Natural killer cell (primary cell): Measurements from ENCODE around the gene TLK1. TPM values are rescaled to one million over a fixed set of nuclear protein-coding genes. Genes with fewer than 3 reads are reported as not detected.
A peak's percentile ranks its signal among the peaks of the same experiment; 100 is the strongest.

Experiments
- ATAC-seq, 3 donors: fragments of 150-1000 bp in 2 of 3; fragments of 200-7000 bp in 1 of 3; cut with Tn5 transposase; 1 replicate in 1 of 3; 2 replicates in 2 of 3; pipeline ENCODE4 v1.10.0; 2021; ENCODE audit warnings: mild to moderate bottlenecking in 2 of 3, moderate library complexity in 2 of 3
- DNase-seq, 2 donors: peaks; one replicate each; pipeline versions ENCODE4 v3.0.0 to v3.0.0-alpha.2; 2013 to 2021; ENCODE audit warnings: mixed read lengths in 1 of 2
- H3K27ac ChIP-seq: one replicate; pipeline ENCODE4 v1.5.1; 2013; ENCODE audit warnings: mild to moderate bottlenecking, low read length
- H3K27me3 ChIP-seq: one replicate; pipeline ENCODE4 v1.6.1; 2013; ENCODE audit warnings: low read length; ENCODE audit not compliant: control insufficient read depth, insufficient read depth
- H3K36me3 ChIP-seq: one replicate; pipeline ENCODE4 v1.6.1; 2013; ENCODE audit warnings: low read length; ENCODE audit not compliant: control insufficient read depth, insufficient read depth
- H3K4me1 ChIP-seq: one replicate; pipeline ENCODE4 v1.6.1; 2013; ENCODE audit warnings: low read length; ENCODE audit not compliant: control insufficient read depth, insufficient read depth
- H3K4me3 ChIP-seq: one replicate; pipeline ENCODE4 v1.5.1; 2013; ENCODE audit warnings: low read length
- H3K9me3 ChIP-seq: one replicate; pipeline ENCODE4 v1.6.1; 2013; ENCODE audit warnings: low read length; ENCODE audit not compliant: control insufficient read depth, insufficient read depth
- H3K27ac Mint-ChIP-seq, 2 donors: one replicate each; pipeline ENCODE4 v1.8.0; 2022; ENCODE audit warnings: mild to moderate bottlenecking in 2 of 2, mixed read lengths in 2 of 2, moderate library complexity in 1 of 2
- H3K27me3 Mint-ChIP-seq, 2 donors: one replicate each; pipeline ENCODE4 v1.8.0; 2022; ENCODE audit warnings: low read depth in 2 of 2, mixed read lengths in 2 of 2
- H3K36me3 Mint-ChIP-seq: one replicate; pipeline ENCODE4 v1.8.0; 2022; ENCODE audit warnings: mixed read lengths
- H3K4me1 Mint-ChIP-seq, 2 donors: one replicate each; pipeline ENCODE4 v1.8.0; 2022; ENCODE audit warnings: mixed read lengths in 2 of 2
- H3K4me3 Mint-ChIP-seq: one replicate; pipeline ENCODE4 v1.8.0; 2022; ENCODE audit warnings: mild to moderate bottlenecking, moderate library complexity, mixed read lengths
- H3K9me3 Mint-ChIP-seq, 2 donors: one replicate each; pipeline ENCODE4 v1.8.0; 2022; ENCODE audit warnings: mixed read lengths in 2 of 2
- WGBS: methylation state at CpG from one replicate; pipeline ENCODE4 v1.1.7; 2013; ENCODE audit warnings: missing lambda C conversion rate; ENCODE audit not compliant: insufficient coverage; 5-methylcytosine and 5-hydroxymethylcytosine counted together
- intact Hi-C: fragments of 100-400 bp; cut with micrococcal nuclease; formaldehyde crosslinking; loops from one replicate; pipeline ENCODE4 v1.14.2; 2022
- total RNA-seq, 4 donors: library from RNA; stranded (reverse); fragments of 120-200 nt in 1 of 4; gene quantifications; one replicate each; pipeline versions ENCODE4 v1.2.3 to v1.2.4, GENCODE V29; 2013 to 2022
- TF ChIP-seq, protein P1 (sequence below): fragments of 200-600 bp; IDR thresholded peaks from one replicate; pipeline ENCODE4 v1.8.0; 2022; ENCODE audit warnings: antibody characterized with exemption

Gene TLK1
- total RNA-seq, 3 donors from 2014 or later (not counting 1 experiment from before 2014, with no cell fraction given): 90.9 to 101 (median 91.2) TPM

- H3K4me3 Mint-ChIP-seq: peak overlapping the region; percentile 98
- intact Hi-C loops: loop anchor here (1.0 to 10.0 kb wide), 3 partner anchors 186 to 255 kb away; partner anchors contain the start of gene GORASP2
- Histone ChIP-seq H3K4me1 (peaks cover 3% of the 10 kb centered on the region), H3K9me3 (no peaks in the 10 kb centered on the region), H3K27ac (peak overlapping the region; percentile 90), H3K27me3 (no peaks in the 10 kb centered on the region), H3K36me3 (no peaks in the 10 kb centered on the region), H3K4me3 (peak overlapping the region; percentile 74)
- no peaks in the 10 kb centered on the region for H3K36me3 Mint-ChIP-seq
- DNase-seq (peak; percentile 47 to 86), ATAC-seq (peak; percentile 28 to 46 (median 33))
- WGBS: under 1% methylated on average over 38 of the region's 38 CpGs
- H3K9me3 Mint-ChIP-seq: no peaks in the 10 kb centered on the region
- TF ChIP-seq, protein P1, sequence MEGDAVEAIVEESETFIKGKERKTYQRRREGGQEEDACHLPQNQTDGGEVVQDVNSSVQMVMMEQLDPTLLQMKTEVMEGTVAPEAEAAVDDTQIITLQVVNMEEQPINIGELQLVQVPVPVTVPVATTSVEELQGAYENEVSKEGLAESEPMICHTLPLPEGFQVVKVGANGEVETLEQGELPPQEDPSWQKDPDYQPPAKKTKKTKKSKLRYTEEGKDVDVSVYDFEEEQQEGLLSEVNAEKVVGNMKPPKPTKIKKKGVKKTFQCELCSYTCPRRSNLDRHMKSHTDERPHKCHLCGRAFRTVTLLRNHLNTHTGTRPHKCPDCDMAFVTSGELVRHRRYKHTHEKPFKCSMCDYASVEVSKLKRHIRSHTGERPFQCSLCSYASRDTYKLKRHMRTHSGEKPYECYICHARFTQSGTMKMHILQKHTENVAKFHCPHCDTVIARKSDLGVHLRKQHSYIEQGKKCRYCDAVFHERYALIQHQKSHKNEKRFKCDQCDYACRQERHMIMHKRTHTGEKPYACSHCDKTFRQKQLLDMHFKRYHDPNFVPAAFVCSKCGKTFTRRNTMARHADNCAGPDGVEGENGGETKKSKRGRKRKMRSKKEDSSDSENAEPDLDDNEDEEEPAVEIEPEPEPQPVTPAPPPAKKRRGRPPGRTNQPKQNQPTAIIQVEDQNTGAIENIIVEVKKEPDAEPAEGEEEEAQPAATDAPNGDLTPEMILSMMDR: peak; percentile 50
- peaks cover 48 to 50% of the 10 kb centered on the region in 2 donors for H3K4me1 Mint-ChIP-seq
- peak overlapping the region; percentile 87 to 96 for H3K27ac Mint-ChIP-seq
- H3K27me3 Mint-ChIP-seq: no peaks in the 10 kb centered on the region
These were observed 1.1 kb downstream of the TLK1 start for GRCh38 chr2:171159372-171160118.

DNA sequence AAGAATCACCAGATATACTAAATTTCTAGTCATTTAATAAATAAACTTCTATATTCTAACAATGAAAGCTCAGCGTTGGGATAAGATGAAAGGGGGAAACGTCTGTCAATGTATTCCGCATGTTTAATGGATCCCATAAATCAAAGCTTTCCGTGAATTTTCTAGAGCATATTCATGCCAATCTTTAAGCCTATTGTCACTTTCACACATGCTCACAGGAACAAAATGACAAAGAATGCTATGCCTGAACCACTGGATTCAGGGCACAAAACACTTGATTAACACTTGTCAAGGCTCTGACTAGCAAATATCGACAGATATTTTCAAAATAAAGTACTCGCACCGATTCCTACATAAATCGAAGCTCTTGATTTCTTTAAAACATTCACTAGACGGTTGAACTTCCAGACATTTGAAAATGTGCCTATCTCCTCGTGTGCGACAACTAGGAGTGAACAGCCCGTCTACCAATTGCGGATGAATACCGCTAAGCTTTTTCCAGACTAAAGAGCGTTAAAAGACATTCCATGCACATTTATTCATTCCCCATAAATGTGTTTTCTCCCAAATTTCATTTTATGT is 1.8 kb downstream of the TLK1 start:
- Histone ChIP-seq H3K4me3 (peak overlapping the region; percentile 74), H3K27me3 (no peaks in the 10 kb centered on the region), H3K9me3 (no peaks in the 10 kb centered on the region), H3K4me1 (peaks cover 3% of the 10 kb centered on the region), H3K27ac (peak overlapping the region; percentile 90), H3K36me3 (no peaks in the 10 kb centered on the region)
- Mint-ChIP-seq H3K27ac (peak overlapping the region; percentile 87 to 96), H3K27me3 (no peaks in the 10 kb centered on the region), H3K4me1 (peaks cover 48 to 55% of the 10 kb centered on the region in 2 donors), H3K9me3 (no peaks in the 10 kb centered on the region), H3K4me3 (peak overlapping the region; percentile 98), H3K36me3 (no peaks in the 10 kb centered on the region)
- WGBS: 14% methylated on average over 15 of the region's 15 CpGs
- no peak for DNase-seq
- intact Hi-C loops: loop anchor here (1.0 to 10.0 kb wide), 3 partner anchors 186 to 256 kb away; partner anchors contain the start of gene GORASP2
- no peak for ATAC-seq
- TF ChIP-seq, protein P1: no peak

DNA sequence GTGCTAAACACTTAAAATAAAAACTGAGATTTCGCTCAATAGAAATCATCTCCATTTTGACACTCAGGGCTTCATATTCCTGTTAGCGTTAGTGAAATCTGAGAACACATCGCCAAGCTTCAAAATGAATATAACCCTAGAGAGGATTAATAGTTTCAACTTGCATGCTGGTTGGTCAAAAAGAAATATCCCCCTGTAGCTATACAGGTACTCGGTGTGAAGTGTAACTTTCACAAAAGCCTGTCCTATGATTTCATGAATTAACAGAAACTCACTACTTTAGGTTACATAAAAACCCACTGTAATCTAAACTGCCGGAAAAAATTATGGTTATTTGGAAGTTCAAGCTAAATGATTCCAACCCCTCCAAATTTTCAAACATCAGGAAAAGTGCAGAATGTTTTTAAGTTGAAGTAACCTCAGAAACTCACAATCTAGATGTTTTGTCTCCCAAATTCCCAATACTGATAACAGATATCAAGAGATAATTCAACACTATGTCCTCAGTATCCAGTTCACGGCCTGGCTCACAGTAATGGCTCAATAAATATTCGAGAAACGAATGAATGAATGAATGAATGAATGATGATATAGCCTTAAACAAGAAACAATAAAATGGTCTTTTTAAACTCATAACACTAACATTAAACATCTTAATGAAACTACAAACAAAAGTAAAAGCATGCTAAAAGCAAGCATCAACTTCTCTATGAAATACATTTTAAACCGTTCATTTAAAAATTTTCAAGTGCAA is 2.5 kb downstream of the TLK1 start:
- Mint-ChIP-seq H3K4me3 (peak overlapping the region; percentile 98), H3K27me3 (no peaks in the 10 kb centered on the region), H3K27ac (peak overlapping the region in 1 of 2 donors; percentile 87), H3K4me1 (peaks cover 50 to 56% of the 10 kb centered on the region in 2 donors), H3K9me3 (no peaks in the 10 kb centered on the region), H3K36me3 (no peaks in the 10 kb centered on the region)
- Histone ChIP-seq H3K4me1 (peaks cover 3% of the 10 kb centered on the region), H3K36me3 (no peaks in the 10 kb centered on the region), H3K4me3 (no peak overlapping the region), H3K9me3 (no peaks in the 10 kb centered on the region), H3K27me3 (no peaks in the 10 kb centered on the region), H3K27ac (no peak overlapping the region)
- intact Hi-C loops: loop anchor here (2.0 to 10.0 kb wide), 2 partner anchors 229 to 257 kb away; partner anchors contain the start of gene GORASP2
- TF ChIP-seq, protein P1: no peak
- 95% methylated on average over 3 of the region's 9 CpGs for WGBS
- DNase-seq (no peak), ATAC-seq (no peak)
